ENCODE measurements around the gene USP53.

DNA sequence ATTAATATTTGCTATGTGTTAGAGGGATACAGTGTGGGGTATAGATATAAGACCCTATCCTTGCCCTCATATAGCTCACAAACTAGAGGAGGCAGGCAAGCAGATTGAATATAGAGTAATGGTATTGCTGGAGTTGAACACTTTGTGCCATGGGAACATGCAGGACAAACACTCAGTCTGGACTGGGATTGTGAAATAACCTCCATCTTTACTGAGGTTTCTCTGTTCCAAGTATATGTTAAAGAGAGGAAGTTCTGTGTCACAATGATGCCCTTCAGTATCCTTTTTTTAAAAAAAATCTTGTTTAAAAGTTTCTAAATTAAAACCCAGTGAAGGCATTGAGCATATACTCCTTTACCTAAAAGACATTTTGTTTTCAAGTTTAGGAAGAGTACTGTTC is 100.7 kb downstream of the USP53 start:
- TF ChIP-seq, protein P1, sequence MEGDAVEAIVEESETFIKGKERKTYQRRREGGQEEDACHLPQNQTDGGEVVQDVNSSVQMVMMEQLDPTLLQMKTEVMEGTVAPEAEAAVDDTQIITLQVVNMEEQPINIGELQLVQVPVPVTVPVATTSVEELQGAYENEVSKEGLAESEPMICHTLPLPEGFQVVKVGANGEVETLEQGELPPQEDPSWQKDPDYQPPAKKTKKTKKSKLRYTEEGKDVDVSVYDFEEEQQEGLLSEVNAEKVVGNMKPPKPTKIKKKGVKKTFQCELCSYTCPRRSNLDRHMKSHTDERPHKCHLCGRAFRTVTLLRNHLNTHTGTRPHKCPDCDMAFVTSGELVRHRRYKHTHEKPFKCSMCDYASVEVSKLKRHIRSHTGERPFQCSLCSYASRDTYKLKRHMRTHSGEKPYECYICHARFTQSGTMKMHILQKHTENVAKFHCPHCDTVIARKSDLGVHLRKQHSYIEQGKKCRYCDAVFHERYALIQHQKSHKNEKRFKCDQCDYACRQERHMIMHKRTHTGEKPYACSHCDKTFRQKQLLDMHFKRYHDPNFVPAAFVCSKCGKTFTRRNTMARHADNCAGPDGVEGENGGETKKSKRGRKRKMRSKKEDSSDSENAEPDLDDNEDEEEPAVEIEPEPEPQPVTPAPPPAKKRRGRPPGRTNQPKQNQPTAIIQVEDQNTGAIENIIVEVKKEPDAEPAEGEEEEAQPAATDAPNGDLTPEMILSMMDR (IDR thresholded peaks at IDR 0.05; ENCODE audit: poor library complexity) = no peak
- TF ChIP-seq EZH2 (IDR thresholded peaks at IDR 0.05; ENCODE audit: borderline replicate concordance) = no peak

All from hepatocyte (in vitro differentiated cells).